Gastrocnemius medialis (tissue), 4 donors: Measurements from ENCODE around the gene ZNF765.

Experiments
- CTCF ChIP-seq, 5 experiments: fragments of 450-650 bp in 3 of 5; fragments of 200-600 bp in 2 of 5; sonication (generic) in 2 of 5; IDR thresholded peaks in 4 of 5; conservative IDR thresholded peaks in 1 of 5; 1 replicate in 4 of 5; 2 replicates in 1 of 5; pipeline ENCODE4 v1.5.1; 2016 to 2019; ENCODE audit warnings: antibody characterized with exemption in 5 of 5, mild to moderate bottlenecking in 3 of 5, moderate library complexity in 3 of 5
- POLR2A ChIP-seq, 2 donors: fragments of 450-650 bp; IDR thresholded peaks; one replicate each; pipeline ENCODE4 v1.6.1; 2017; ENCODE audit warnings: antibody characterized with exemption in 2 of 2, mild to moderate bottlenecking in 2 of 2, moderate library complexity in 2 of 2

DNA sequence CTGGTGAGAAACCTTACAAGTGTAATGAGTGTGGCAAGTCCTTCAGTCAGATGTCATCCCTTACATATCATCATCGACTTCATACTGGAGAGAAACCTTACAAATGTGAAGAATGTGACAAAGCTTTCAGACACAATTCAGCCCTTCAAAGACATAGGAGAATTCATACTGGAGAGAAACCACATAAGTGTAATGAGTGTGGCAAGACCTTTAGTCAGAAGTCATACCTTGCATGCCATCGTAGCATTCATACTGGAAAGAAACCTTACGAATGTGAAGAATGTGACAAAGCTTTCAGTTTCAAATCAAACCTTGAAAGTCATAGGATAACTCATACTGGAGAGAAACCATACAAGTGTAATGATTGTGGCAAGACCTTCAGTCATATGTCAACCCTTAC, 13.6 kb upstream of the ZNF765 start:
- TF ChIP-seq CTCF (IDR thresholded peaks at IDR 0.05 in 4 of 5, conservative IDR thresholded peaks at IDR 0.05 in 1 of 5) (no peak), POLR2A (IDR thresholded peaks at IDR 0.05) (no peak)
